TTC549 (cell line): ENCODE measurements around the gene PKD1.
"Not testable (repeated sequence)": the region's sequence is repeated elsewhere in the genome, so short reads cannot be mapped to it uniquely, and the experiment has no call there.

Source experiments
- FAIRE-seq: peaks from 2 replicates; lab custom pipeline; 2012; peaks lifted over from hg19 to GRCh38; lab: Jason Lieb, UNC

The PKD1 gene

GRCh38 chr16:2107121-2107790 lies 28.4 kb downstream of the PKD1 start:
- not testable (repeated sequence) for FAIRE-seq

- not testable (repeated sequence) for FAIRE-seq
These were observed 29.5 kb downstream of the PKD1 start for GRCh38 chr16:2106211-2106610.

GRCh38 chr16:2105769-2106168 lies 29.9 kb downstream of the PKD1 start:
- not testable (repeated sequence) for FAIRE-seq

GRCh38 chr16:2105291-2105690 lies 30.4 kb downstream of the PKD1 start:
- FAIRE-seq: not testable (repeated sequence)

- not testable (repeated sequence) for FAIRE-seq
These were observed 31.2 kb downstream of the PKD1 start for GRCh38 chr16:2104464-2104863.

GRCh38 chr16:2102471-2102870 lies 33.2 kb downstream of the PKD1 start:
- FAIRE-seq: no peak

GRCh38 chr16:2101581-2101980 lies 34.1 kb downstream of the PKD1 start:
- not testable (repeated sequence) for FAIRE-seq

- FAIRE-seq: not testable (repeated sequence)
These were observed 38.0 kb downstream of the PKD1 start for GRCh38 chr16:2097689-2098088.

GRCh38 chr16:2096853-2097595 lies 38.7 kb downstream of the PKD1 start:
- FAIRE-seq: no peak

- FAIRE-seq: no peak
These were observed 39.6 kb downstream of the PKD1 start for GRCh38 chr16:2095918-2096582.

GRCh38 chr16:2095315-2095853 lies 40.3 kb downstream of the PKD1 start:
- FAIRE-seq: no peak

GRCh38 chr16:2093793-2094192 lies 41.9 kb downstream of the PKD1 start:
- no peak for FAIRE-seq

GRCh38 chr16:2092866-2093265 lies 42.8 kb downstream of the PKD1 start:
- FAIRE-seq: no peak

GRCh38 chr16:2092256-2092620 lies 43.5 kb downstream of the PKD1 start:
- FAIRE-seq: no peak

GRCh38 chr16:2091547-2092255 lies 44.0 kb downstream of the PKD1 start:
- no peak for FAIRE-seq

GRCh38 chr16:2090777-2091546 lies 44.7 kb downstream of the PKD1 start:
- no peak for FAIRE-seq

- FAIRE-seq: no peak
These were observed 45.3 kb downstream of the PKD1 start for GRCh38 chr16:2090481-2090776.

- no peak for FAIRE-seq
These were observed 45.8 kb downstream of the PKD1 start for GRCh38 chr16:2089706-2090480.

GRCh38 chr16:2088759-2089358 lies 46.8 kb downstream of the PKD1 start:
- FAIRE-seq: no peak

- FAIRE-seq: no peak
These were observed 47.7 kb downstream of the PKD1 start for GRCh38 chr16:2087748-2088631.
